Breast epithelium (tissue), 3 donors: Measurements from ENCODE around the gene TNNI3K.

Experiments used
- CTCF ChIP-seq, 3 donors: fragments of 450-650 bp; IDR thresholded peaks; one replicate each; pipeline ENCODE4 v1.5.1; 2016 to 2017; ENCODE audit warnings: antibody characterized with exemption in 3 of 3, mild to moderate bottlenecking in 3 of 3, moderate library complexity in 3 of 3
- POLR2A ChIP-seq: fragments of 450-650 bp; IDR thresholded peaks from one replicate; pipeline ENCODE4 v1.6.1; 2016; ENCODE audit warnings: antibody characterized with exemption, mild to moderate bottlenecking, moderate library complexity
- POLR2AphosphoS5 ChIP-seq, 3 donors: sonication (generic); formaldehyde crosslinking; IDR thresholded peaks; one replicate each; pipeline ENCODE4 v1.6.1; 2017; ENCODE audit warnings: antibody characterized with exemption in 3 of 3

GRCh38 chr1:74584185-74584584 is 349.0 kb downstream of the TNNI3K start:
- TF ChIP-seq CTCF (IDR thresholded peaks at IDR 0.05) = no peak
- no peak for TF ChIP-seq POLR2A
- no peak for TF ChIP-seq POLR2AphosphoS5 (IDR thresholded peaks at IDR 0.05)
